GM10266 (cell line): ENCODE data around the gene IKBKE.

Source experiments
- DNase-seq: peaks from one replicate; pipeline ENCODE4 v3.0.0; 2012; ENCODE audit errors: extremely low spot score
- CTCF ChIP-seq: IDR thresholded peaks from 2 replicates; pipeline ENCODE4 v1.5.1; 2012; ENCODE audit warnings: mild to moderate bottlenecking, low read depth; ENCODE audit not compliant: control insufficient read depth, insufficient read depth; ENCODE audit errors: missing control alignments

IKBKE gene

DNA sequence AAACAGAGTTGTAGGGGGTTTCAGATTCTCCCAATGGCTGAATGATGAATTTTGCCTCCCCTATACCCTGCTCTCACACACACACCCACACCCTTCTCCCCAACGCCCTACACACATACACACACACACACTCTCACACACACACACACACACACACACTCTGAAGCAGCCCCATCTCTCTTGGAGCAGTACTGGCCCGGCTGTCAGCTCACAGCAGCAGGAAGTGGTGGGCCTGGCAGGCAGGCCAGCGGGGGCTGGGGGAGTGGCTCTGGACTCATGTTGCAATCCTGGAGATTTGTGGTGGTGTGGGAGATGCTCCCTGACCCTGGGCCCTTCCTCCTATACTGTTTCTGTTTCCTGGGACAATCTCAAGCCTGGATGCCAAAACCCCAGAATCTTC is 2.2 kb downstream of the IKBKE start:
- no peak for DNase-seq
- no peak for TF ChIP-seq CTCF

DNA sequence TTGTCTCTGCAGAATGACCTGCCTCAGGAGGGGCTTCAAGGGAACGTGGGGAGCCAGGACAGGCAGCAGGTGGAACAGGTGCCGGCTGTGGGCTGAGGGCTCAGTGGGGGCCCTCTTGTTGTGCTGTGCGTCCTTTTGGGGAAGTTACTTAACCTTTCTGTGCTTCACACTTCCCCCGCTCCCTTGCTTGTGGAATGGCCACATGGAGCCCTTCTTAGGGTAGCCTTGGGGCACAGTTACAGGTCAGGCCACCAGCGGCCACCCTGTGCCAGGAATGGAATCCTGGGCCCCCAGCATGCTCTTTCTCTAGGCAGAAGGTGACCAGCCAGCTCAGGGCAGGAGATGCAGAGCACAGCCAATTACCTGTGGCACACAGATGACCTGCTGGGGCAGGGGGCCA is 2.6 kb downstream of the IKBKE start:
- TF ChIP-seq CTCF: no peak

GRCh38 chr1:206476058-206476457 is 5.8 kb downstream of the IKBKE start:
- no peak for TF ChIP-seq CTCF

More for the DNA sequence above, 2.6 kb downstream of the IKBKE start:
- no peak for DNase-seq

GRCh38 chr1:206476591-206476990 is 6.3 kb downstream of the IKBKE start:
- DNase-seq: no peak
- no peak for TF ChIP-seq CTCF

More at GRCh38 chr1:206476058-206476457, 5.8 kb downstream of the IKBKE start:
- DNase-seq: no peak

DNA sequence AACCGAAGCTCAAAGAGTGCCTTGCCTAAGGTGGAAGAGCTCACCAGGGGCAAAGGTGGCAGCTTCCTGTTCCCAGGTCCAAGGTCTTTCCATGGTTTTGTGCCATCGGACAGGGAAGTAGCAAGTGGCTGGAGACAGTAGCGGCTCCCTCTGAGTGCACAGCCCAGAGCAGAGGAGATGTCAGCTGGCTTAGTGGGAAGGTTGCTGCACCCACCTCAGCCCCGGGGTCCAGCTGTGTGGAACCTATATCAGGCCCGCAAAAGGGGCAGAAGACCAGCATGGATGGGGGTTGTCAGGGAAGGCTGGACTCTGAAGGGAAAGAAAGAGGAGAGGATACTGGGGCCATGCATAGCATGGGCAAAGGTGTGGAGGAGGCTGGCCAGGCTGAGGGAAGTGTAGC is 6.8 kb downstream of the IKBKE start:
- DNase-seq: no peak
- TF ChIP-seq CTCF: no peak

GRCh38 chr1:206477581-206478380 is 7.5 kb downstream of the IKBKE start:
- no peak for DNase-seq
- no peak for TF ChIP-seq CTCF

DNA sequence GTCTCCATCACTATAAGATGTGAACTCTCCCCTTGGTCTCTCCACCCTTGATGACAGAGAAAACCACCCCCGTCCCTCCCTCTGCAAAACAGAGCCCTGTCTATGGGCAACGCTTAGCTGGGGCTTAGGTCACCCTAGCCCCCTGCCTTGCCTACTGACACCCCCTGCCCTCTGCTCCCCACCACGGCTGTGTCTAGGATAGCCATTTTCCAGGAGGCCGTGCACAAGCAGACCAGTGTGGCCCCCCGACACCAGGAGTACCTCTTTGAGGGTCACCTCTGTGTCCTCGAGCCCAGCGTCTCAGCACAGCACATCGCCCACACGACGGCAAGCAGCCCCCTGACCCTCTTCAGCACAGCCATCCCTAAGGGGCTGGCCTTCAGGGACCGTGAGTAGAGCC is 8.5 kb downstream of the IKBKE start:
- TF ChIP-seq CTCF: no peak
- DNase-seq: no peak
